Measurements from ENCODE around the gene RIMBP2.

GRCh38 chr12:130509454-130509853 is 206.6 kb downstream of the RIMBP2 start:
- TF ChIP-seq EZH2 (IDR thresholded peaks at IDR 0.05; ENCODE audit: low read length), result no peak
- TF ChIP-seq CTCF (optimal IDR thresholded peaks at IDR 0.05 in 1 of 3, IDR thresholded peaks at IDR 0.05 in 1 of 3, conservative IDR thresholded peaks at IDR 0.05 in 1 of 3; ENCODE audit: extremely low read depth in 1 of 3, insufficient read depth in 2 of 3, low read length in 3 of 3), result no peak
